ENCODE data around the gene ACSS1. TPM values are rescaled to one million over a fixed set of nuclear protein-coding genes. Genes with fewer than 3 reads are reported as not detected.

Gene ACSS1
- total RNA-seq, 1 donor = 3.5 TPM

GRCh38 chr20:25064561-25065071 lies 6.7 kb upstream of the ACSS1 start:
- no peak overlapping the region for H3K4me3 ChIP-seq (ENCODE audit: low read depth, low read length)
- TF ChIP-seq CTCF (IDR thresholded peaks at IDR 0.05; ENCODE audit: insufficient read depth, low read depth, low read length) = no peak
- DNase-seq (ENCODE audit: low read depth) = no peak

- no peak for TF ChIP-seq CTCF (IDR thresholded peaks at IDR 0.05; ENCODE audit: insufficient read depth, low read depth, low read length)
- no peak for DNase-seq (ENCODE audit: low read depth)
- no peak overlapping the region for H3K4me3 ChIP-seq (ENCODE audit: low read depth, low read length)
Measured at GRCh38 chr20:25063981-25064380, 6.0 kb upstream of the ACSS1 start.

- no peak overlapping the region for H3K4me3 ChIP-seq (ENCODE audit: low read depth, low read length)
- TF ChIP-seq CTCF (IDR thresholded peaks at IDR 0.05; ENCODE audit: insufficient read depth, low read depth, low read length) = no peak
- no peak for DNase-seq (ENCODE audit: low read depth)
Measured at GRCh38 chr20:25063546-25063945, 5.6 kb upstream of the ACSS1 start.

GRCh38 chr20:25062841-25063240 lies 4.9 kb upstream of the ACSS1 start:
- TF ChIP-seq CTCF (IDR thresholded peaks at IDR 0.05; ENCODE audit: insufficient read depth, low read depth, low read length) = no peak
- no peak for DNase-seq (ENCODE audit: low read depth)
- H3K4me3 ChIP-seq (ENCODE audit: low read depth, low read length) = no peak overlapping the region

- no peak for TF ChIP-seq CTCF (IDR thresholded peaks at IDR 0.05; ENCODE audit: insufficient read depth, low read depth, low read length)
- DNase-seq (ENCODE audit: low read depth) = no peak
- H3K4me3 ChIP-seq (ENCODE audit: low read depth, low read length) = no peak overlapping the region
Measured at GRCh38 chr20:25061821-25062530, 4.0 kb upstream of the ACSS1 start.

- no peak overlapping the region for H3K4me3 ChIP-seq (ENCODE audit: low read depth, low read length)
- no peak for DNase-seq (ENCODE audit: low read depth)
- no peak for TF ChIP-seq CTCF (IDR thresholded peaks at IDR 0.05; ENCODE audit: insufficient read depth, low read depth, low read length)
Measured at GRCh38 chr20:25061103-25061799, 3.3 kb upstream of the ACSS1 start.

Measured in fibroblast of villous mesenchyme (primary cell).